Measurements from ENCODE around the gene HS3ST5.
"Not testable (repeated sequence)": the region's sequence is repeated elsewhere in the genome, so short reads cannot be mapped to it uniquely, and the experiment has no call there.

HS3ST5 gene

DNA sequence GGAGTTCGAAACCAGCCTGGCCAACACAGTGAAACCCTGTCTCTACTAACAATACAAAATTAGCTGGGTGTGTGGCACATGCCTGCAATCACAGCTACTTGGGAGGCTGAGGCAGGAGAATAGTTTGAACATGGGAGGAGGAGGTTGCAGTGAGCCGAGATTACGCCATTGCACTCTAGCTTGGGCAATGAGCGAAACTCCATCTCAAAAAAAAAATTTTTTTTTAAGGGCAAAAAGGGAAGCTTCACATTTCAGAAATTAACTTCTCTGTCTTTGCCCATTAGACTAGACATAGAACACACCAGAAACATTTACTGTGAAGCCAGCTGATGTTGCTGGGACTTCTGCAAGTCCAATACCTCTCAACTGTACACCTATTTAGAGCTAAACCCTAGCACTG lies 281.1 kb downstream of the HS3ST5 start:
- in situ Hi-C loops (cut with MboI; ENCODE audit: low sequenced_read_pairs) = no loop called here

DNA sequence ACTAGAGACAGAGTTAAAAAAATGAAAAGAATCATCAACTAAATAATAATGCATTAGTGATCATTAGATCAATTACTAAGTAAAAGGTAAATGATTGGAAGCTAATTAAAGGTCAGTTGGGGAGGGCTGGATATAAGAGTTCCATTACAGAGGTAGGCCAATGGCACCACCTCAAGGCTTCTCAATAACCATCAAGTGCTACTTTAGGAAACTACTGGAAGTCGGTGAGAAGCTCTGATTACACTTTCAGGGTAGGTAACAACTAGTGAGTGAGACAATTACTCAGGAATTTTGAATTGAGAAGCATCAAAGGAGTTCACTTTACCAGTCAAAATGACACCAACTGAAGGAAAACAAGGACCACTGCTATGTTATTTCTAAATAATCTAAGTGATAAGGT lies 281.7 kb downstream of the HS3ST5 start:
- in situ Hi-C loops (cut with MboI; ENCODE audit: low sequenced_read_pairs) = no loop called here

DNA sequence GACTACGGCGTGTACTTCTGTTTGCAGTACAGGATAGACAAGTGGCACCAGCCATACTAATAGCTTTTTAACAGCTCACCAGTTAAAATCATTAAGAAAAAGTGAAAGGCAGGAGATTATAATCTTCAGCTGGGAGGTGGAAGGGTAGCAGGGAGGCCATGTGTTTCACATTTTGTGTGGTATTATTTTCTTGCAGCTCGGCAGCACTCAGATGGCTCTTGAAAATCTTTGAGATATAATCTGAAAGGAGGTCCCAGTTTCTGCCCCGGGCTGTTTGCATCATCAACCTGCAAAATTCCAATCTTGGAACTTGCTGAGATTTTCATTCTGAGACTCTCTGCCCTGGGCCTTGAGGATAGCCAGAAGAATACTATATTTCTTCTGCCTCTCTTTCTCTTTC lies 284.4 kb downstream of the HS3ST5 start:
- in situ Hi-C loops (cut with MboI; ENCODE audit: low sequenced_read_pairs) = no loop called here

DNA sequence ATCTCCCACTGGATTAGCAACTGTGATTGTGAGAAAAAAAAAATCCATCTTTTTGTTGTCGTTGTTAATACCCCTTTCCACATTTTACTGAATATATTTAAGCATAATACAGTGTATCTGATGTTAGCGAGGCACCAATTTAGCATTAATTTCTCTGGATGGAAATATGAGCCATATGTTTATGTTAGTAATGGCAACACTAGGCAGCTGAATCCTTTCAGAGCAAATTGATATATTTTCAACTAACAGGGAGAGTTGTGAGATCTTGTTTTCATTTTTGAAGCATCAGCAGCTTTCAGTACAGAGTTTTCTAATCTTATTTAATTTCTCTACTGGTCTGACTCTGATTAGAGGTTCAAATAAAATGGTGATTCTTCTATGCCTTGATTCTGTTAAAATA lies 287.1 kb downstream of the HS3ST5 start:
- in situ Hi-C loops (cut with MboI; ENCODE audit: low sequenced_read_pairs) = no loop called here

DNA sequence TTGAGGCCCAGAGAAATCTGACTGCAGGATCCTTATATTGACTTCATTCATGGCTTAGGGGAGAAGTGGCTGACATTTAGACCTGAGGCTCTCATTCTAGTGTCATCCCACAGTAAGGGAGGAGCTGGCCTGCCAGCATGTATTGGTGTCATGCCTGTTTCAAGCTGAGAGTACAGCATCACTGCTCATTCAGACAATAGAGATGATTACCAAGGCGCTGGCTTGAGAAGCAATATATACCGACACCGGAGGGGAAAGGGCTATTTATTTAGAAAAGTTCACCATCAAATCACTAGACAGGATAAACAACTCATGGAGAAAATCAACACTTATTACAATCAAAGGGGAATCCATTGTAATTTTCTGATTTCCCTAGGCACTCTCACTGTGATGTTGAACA lies 287.5 kb downstream of the HS3ST5 start:
- in situ Hi-C loops (cut with MboI; ENCODE audit: low sequenced_read_pairs) = no loop called here

DNA sequence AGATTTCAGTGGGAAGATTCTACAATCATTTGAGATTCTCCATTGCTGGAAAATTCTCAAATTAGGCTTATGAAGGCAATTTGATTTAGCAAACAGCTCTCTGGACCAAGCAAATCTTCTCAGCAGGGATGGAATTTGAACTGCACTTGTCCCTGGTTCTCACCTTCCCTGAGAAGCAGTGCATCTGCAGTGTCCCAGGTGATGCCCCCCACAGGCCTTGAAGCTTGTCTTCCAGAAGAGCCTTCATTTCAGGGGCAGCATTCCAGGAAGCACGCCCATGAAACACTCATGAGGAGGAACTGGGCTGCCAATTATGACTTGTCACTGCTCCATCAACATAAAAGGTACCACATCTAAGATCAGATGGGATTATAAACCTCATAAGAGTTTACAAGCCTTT lies 289.0 kb downstream of the HS3ST5 start:
- in situ Hi-C loops (cut with MboI; ENCODE audit: low sequenced_read_pairs) = no loop called here

DNA sequence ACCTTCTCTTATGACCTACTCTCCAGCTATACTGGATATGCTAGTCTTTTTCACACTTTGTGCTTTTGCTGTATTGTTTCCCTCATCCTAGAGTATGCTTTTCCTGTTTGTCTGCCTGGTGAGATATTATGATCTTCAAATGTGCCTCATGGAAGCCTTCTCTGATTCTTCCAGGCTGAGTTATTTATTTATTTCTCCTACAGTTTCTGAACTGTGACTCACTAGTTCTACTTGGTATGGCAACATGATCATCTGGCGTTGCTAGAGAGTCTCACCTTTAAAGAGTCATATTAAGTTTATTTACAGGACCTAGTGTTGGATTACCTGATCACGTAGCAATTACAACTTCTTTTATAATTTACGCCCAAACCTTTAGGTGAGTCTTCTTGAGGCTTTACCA lies 290.7 kb downstream of the HS3ST5 start:
- in situ Hi-C loops (cut with MboI; ENCODE audit: low sequenced_read_pairs) = no loop called here

DNA sequence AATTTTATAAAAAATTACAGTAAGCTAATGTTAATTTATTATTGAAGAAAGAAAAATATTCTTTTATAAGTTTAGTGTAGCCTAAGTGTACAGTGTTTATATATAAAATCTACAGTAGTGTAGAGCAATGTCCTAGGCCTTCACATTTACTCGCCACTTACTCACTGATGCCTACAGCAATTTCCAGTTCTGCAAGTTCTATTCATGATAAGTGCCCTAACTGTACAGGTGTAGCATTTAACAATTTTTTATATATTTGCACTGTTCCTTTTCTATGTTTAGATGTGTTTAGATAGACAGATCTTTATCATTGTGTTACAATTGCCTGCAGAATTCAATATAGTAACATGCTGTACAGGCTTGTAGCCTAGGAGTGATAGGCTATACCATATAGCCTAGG lies 291.8 kb downstream of the HS3ST5 start:
- in situ Hi-C loops (cut with MboI; ENCODE audit: low sequenced_read_pairs) = no loop called here

DNA sequence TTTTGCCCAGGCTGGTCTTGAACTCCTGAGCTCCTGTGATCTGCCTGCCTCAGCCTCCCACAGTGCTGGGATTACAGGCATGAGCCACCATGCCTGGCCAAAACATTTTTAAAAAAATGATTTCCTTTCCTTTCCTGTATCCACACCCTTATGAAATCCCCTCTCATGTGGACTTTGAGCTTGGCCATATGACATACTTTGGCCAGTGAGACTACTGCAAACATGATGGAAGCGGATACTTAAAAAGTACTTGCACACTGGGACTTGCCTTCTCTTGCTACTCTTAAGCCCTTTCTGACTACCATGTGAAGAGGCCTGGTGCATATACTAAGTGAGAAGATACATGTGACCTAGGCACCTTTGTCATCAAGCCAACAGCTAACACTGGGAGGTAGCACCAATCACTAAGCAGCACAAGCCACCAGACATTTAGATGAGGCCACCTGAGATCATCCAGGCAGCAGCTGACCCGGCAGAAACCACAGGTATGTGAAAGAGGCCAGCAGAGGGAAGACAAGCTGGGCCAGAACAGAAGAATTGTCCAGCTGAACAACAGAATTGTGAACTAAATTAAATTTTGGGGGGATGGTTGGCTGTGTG lies 293.4 kb downstream of the HS3ST5 start:
- in situ Hi-C loops (cut with MboI; ENCODE audit: low sequenced_read_pairs) = no loop called here

DNA sequence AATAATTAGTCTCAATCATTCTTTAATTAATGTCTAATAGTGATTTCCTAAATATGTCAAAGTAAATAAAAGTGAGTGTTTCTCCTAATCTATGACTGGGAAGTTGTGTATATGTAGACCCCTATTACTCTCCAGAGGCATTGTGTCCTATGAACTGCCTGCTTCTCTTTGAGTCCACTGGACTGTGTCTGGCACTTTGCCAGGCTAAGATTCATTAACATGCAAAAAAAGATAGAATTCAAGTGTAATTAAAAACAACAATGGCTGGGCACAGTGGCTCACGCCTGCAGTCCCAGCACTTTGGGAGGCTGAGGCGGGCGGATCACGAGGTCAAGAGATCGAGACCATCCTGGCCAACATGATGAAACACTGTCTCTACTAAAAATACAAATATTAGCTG lies 298.3 kb downstream of the HS3ST5 start:
- in situ Hi-C loops (cut with MboI; ENCODE audit: low sequenced_read_pairs) = not testable (repeated sequence)

DNA sequence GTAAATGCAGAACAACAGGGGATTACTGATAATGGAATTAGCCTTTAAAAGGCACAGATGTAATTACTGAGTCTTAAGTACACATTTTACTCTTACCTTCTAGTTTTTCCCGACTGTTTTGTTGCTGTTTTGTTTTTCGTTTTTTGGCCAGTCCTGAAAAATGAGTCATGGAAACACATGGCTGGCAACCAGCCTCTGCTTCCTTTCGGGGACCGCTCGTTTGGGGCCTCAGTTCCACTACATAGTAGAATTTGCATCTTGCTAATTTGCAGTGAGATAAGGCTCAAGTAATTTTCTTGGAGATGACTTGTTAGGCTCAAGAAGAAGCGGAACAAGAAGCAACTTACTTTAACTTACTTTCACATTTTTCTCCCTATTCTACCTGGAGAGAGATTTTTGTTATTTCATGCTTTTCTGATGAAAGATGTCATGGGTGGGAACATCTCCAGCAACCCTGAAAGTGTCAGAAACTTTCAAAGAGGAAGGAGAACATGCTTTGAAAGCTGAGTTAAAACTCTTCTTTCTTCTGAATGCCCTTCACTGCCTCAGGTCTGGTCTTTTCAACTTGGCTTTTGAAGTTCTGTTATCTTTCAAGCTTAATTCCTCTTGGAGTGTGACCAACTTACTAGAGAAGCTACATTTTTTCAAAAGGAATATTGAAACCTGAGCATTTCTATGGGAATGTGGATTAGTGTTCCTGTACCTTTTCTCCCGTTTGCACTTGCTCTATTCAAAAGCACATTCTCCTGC lies 300.4 kb downstream of the HS3ST5 start:
- in situ Hi-C loops (cut with MboI; ENCODE audit: low sequenced_read_pairs) = no loop called here

DNA sequence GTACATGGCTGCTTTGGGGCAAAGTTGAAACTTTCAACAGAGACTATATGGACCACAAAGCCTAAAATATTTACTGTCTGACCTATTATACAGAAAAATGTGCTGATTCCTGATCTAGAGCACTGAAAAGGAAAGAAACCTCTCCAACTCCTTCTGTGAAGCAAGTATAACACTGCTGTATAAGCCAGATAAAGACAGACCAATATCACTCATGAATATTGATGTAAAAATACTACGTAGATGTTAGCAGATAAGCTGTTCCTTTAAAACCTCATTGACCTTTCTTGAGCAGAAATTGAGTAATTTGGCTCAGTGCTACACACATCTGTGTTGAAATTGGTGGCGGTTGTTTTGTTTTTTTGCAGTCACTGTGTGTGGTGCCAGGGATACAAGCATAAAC lies 302.0 kb downstream of the HS3ST5 start:
- in situ Hi-C loops (cut with MboI; ENCODE audit: low sequenced_read_pairs) = no loop called here

DNA sequence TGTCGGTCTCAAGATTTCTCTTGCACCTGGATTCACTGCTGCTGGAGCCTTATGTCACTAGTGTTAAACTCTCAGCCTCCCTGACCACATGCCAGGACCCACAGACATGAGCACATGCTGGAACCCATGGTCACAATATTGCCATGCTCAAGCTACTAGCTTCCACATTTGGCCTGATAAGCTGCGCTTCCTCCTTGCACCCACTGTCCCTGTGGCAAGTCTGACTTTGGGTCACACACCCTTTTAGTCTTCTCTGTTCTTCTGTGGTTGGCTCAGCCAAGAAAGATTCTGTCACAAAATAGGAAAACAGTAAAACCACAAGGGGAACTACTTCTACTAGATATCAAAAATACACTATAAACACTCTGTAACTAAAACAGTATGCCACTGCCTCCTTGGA lies 303.0 kb downstream of the HS3ST5 start:
- in situ Hi-C loops (cut with MboI; ENCODE audit: low sequenced_read_pairs) = no loop called here

DNA sequence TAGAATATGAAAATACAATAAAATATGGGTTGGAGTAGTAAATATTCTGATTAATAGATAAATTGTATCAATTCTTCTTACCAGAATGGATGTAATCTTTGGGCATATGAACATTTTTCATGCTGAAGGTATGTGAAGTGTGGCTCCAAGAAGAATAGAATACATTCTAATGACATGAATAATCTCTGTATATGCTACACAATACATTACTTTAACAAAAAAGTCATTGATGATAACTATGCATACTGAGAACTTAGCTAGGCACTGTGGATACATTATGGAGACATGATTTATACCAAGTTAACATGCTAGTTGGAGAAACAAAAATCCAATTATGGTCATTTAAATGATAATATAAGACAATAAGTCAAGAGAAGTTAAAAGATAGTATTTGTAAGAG lies 309.2 kb downstream of the HS3ST5 start:
- in situ Hi-C loops (cut with MboI; ENCODE audit: low sequenced_read_pairs) = no loop called here

DNA sequence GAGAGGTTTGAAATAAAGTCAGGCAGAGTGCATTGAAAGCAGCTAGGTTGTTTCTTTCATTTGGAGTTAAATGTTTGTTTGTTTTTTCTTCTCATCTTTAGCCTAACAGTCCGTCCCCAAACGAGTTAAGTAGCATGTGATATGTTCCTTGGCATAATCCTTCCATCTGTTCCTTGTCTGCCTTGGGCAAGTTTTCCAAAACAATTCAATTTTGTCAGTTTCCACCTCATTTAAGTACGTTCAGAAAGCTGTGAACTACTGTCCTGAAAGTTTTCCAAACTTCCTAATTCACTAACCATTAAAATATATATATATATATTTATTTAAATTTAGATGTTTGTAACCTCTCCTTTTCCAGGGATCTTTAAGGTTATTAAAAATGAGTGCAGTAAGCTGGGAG lies 310.1 kb downstream of the HS3ST5 start:
- in situ Hi-C loops (cut with MboI; ENCODE audit: low sequenced_read_pairs) = no loop called here

DNA sequence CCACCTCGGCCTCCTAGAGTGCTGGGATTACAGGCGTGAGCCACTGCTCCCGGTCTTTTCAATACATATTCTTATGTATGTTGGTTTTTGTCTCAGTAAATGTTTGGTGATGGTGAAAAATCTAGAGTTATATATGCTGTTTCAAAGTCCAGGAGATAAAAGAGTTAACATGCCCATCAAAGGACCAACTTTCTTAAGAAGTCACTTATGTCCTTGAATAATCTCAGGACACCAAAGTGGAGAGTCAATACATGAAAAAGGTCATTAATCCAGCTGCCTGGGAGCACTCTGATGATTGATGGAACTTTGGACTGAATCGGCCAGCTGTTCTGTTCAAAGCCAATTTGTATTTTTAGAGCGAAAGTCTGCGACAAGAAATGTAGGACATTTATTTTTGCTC lies 312.1 kb downstream of the HS3ST5 start:
- in situ Hi-C loops (cut with MboI; ENCODE audit: low sequenced_read_pairs) = no loop called here

DNA sequence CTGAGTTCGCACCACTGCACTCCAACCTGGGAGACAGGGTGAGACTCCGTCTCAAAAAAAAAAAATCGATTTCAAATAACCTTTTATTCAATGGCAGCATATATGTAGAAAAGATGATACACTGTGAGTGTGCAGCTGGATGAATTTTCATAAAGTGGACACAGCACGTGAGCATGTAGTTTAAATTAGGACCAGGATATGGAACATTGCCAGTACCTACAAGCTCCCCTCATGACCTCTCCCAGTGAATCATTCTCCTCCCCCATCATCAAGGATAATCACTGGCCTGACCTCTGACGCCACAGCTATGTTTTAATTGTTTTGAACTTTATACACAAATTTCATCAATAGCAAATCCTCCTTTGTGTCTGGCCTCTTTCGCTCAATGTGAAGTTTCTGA lies 318.1 kb downstream of the HS3ST5 start:
- in situ Hi-C loops (cut with MboI; ENCODE audit: low sequenced_read_pairs) = no loop called here

DNA sequence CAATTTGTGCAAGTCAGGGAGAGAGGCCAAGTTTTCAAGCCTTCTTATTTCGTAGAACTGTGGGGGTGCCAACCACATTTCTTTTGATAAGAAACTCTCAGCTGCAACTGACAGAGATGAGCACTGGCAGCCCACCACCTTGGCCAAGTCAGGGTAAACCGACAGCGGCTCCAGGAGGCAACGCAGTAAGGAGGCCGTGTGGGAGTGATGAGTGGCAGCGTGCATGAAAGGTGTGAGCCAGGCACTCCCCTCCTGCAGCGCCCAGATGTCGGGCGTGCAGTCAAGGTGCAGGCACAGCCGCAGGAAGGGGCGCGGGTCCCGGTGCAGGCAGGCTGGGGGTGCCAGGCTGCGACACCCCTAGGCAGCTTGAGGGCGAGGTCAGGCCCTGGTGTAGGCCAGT lies 322.6 kb downstream of the HS3ST5 start:
- in situ Hi-C loops (cut with MboI; ENCODE audit: low sequenced_read_pairs) = no loop called here

DNA sequence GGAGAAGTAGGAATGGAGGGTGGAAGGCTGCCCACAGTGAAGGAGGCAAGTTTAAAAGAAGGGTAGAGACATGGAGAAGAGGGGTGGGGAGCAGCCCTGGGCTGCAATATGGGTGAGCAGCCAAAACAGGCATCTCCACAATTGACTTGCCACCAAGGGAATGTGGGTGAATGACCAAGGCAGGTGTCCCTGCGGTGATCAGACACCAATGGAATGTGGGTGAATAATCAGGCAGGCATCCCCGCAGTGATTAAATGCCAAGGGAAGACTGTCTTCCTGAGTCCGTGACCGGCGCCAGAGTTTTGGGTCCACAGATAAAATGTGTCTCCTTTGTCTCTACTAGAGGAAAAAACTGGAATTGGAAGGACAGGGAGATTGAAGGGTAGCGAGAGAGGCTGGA lies 325.7 kb downstream of the HS3ST5 start:
- in situ Hi-C loops (cut with MboI; ENCODE audit: low sequenced_read_pairs) = not testable (repeated sequence)

DNA sequence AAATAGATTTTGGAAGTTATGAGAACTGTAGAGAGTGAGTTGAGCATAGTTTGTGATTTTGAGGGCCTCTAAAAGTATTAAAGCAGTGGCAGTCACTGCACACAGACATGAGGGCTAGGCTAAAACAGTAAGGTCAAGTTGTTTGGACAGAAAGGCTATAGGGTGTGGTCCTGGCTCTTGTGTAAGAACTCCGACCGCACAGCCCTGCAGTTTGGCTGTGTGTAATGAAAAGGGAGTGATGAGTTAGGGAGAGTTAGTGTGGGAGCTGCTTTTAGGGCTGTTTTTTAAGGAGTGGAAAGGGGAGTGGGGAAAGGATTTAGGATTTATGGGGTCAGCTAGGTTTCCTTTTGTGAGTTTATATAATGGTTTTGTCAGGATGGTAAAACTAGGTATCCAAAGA lies 328.7 kb downstream of the HS3ST5 start:
- in situ Hi-C loops (cut with MboI; ENCODE audit: low sequenced_read_pairs) = not testable (repeated sequence)

DNA sequence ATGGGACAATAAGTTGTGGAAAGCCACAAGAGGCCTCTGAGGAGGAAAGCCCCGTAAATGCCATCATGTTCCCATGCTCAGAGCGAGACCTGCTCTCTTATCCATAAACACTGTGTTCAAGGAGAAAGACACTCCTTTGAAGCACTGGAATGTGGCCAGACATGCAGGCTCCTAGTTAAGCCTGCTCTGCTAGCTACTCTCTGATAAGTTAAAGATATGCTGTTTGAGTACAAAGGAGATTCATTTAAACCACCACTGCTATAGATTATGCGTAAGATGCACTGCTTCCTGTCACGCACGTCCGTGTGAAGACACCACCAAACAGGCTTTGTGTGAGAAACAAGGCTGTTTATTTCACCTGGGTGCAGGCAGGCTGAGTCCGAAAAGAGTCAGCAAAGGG lies 331.3 kb downstream of the HS3ST5 start:
- in situ Hi-C loops (cut with MboI; ENCODE audit: low sequenced_read_pairs) = not testable (repeated sequence)

DNA sequence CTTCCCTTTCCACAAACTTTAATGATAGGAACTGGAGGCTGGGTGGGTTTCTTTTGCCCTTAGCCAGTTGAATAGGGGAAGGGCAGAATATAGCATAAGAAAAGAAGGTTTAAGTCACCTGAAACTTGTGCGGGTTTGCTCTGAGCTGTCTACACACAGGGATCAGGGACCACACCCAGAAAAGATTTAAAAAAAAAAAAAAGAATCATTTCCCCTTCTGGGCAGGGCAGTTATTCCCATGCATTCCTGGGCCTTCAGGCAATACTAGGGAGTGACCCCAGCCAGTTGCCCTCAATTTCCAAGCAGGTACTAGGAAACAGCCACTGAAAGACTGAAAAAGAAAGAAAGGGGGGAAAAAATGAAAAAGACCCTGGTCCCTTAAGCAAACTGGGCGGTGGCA lies 332.3 kb downstream of the HS3ST5 start:
- in situ Hi-C loops (cut with MboI; ENCODE audit: low sequenced_read_pairs) = no loop called here

DNA sequence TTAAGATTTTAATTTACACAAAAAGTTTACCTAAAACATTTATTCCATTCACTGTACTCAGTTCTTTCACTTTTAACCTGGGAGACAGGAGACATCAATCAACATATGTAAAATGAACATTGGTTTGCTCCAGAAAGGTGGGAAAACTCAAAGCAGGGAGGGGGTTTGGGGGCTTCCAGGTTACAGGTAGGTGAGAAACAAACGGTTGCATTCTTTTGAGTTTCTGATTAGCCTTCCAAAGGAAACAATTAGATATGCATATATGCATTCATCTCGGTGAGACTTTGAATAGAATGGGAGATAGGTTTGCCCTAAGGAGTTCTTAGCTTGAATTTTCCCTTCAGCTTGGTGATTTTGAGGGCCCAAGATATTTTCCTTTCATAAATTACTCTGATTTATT lies 333.6 kb downstream of the HS3ST5 start:
- in situ Hi-C loops (cut with MboI; ENCODE audit: low sequenced_read_pairs) = no loop called here

Measured in hTERT RPE-1 (cell line).